AG10803 (cell line): ENCODE data around the gene NDUFA13.
A peak's percentile ranks its signal among the peaks of the same experiment; 100 is the strongest.
"Not testable (repeated sequence)": the region's sequence is repeated elsewhere in the genome, so short reads cannot be mapped to it uniquely, and the experiment has no call there.

ENCODE experiments used
- DNase-seq: peaks from one replicate; pipeline ENCODE4 v3.0.0; 2010; ENCODE audit warnings: low read depth
- H3K4me3 ChIP-seq: 2 replicates; pipeline ENCODE4 v1.5.1; 2011; ENCODE audit warnings: mild to moderate bottlenecking, low read length, control low read depth
- CTCF ChIP-seq: conservative IDR thresholded peaks from 2 replicates; pipeline ENCODE4 v1.5.1; 2011; ENCODE audit warnings: mild to moderate bottlenecking, low read length, control low read depth, inconsistent platforms

NDUFA13 gene

GRCh38 chr19:19515642-19516519 is at the start of gene NDUFA13:
Gene NDUFA13, plus strand, starts transcription at chr19:19516225. Its CDS starts 14 bp downstream, at chr19:19516239.
- peak within 1 kb of the TSS; percentile 94 for H3K4me3 ChIP-seq
- peak; percentile 90 for DNase-seq
- TF ChIP-seq CTCF: peak; percentile 24

GRCh38 chr19:19468424-19469050 is 47.5 kb upstream of the NDUFA13 start:
- no peak for DNase-seq
- no peak for TF ChIP-seq CTCF
- H3K4me3 ChIP-seq: no peak overlapping the region

- TF ChIP-seq CTCF: no peak
- no peak for DNase-seq
- H3K4me3 ChIP-seq: no peak overlapping the region
Measured at GRCh38 chr19:19470579-19470978, 45.4 kb upstream of the NDUFA13 start.

GRCh38 chr19:19471682-19472081 is 44.3 kb upstream of the NDUFA13 start:
- no peak overlapping the region for H3K4me3 ChIP-seq
- no peak for DNase-seq
- TF ChIP-seq CTCF: no peak

- not testable (repeated sequence) for H3K4me3 ChIP-seq, DNase-seq
Measured at GRCh38 chr19:19472106-19472505, 43.9 kb upstream of the NDUFA13 start.

GRCh38 chr19:19475015-19475765 is 40.8 kb upstream of the NDUFA13 start:
- H3K4me3 ChIP-seq: no peak overlapping the region
- DNase-seq: no peak
- TF ChIP-seq CTCF: no peak
